UCSD-AML1 (cell line): ENCODE measurements around the gene UNC5A.
A peak's percentile ranks its signal among the peaks of the same experiment; 100 is the strongest.

Experiments
- DNase-seq: peaks from one replicate; lab custom pipeline; 2025; ENCODE audit not compliant: unreplicated experiment; lab: John Stamatoyannopoulos, UW

The UNC5A gene

GRCh38 chr5:176799488-176799887, 10.9 kb upstream of the UNC5A start:
- no peak for DNase-seq

GRCh38 chr5:176800024-176800423, 10.3 kb upstream of the UNC5A start:
- DNase-seq: no peak

- DNase-seq: no peak
These were observed 8.1 kb upstream of the UNC5A start for GRCh38 chr5:176802116-176802784.

GRCh38 chr5:176803068-176803942, 7.1 kb upstream of the UNC5A start:
- DNase-seq: no peak

GRCh38 chr5:176803943-176804498, 6.3 kb upstream of the UNC5A start:
- DNase-seq: no peak

- DNase-seq: peak; percentile 16
These were observed 4.2 kb upstream of the UNC5A start for GRCh38 chr5:176806137-176806536.

GRCh38 chr5:176809544-176810080, 747 bp upstream of the UNC5A start:
- no peak for DNase-seq

- DNase-seq: no peak
These were observed 535 bp downstream of the UNC5A start for GRCh38 chr5:176810687-176811501.

GRCh38 chr5:176812269-176813259, 2.2 kb downstream of the UNC5A start:
- DNase-seq: peak; percentile 53

GRCh38 chr5:176813587-176814312, 3.4 kb downstream of the UNC5A start:
- DNase-seq: no peak

GRCh38 chr5:176814313-176814685, 3.9 kb downstream of the UNC5A start:
- DNase-seq: no peak

- DNase-seq: no peak
These were observed 4.6 kb downstream of the UNC5A start for GRCh38 chr5:176814836-176815438.

- DNase-seq: no peak
These were observed 5.8 kb downstream of the UNC5A start for GRCh38 chr5:176816043-176816745.

- no peak for DNase-seq
These were observed 6.5 kb downstream of the UNC5A start for GRCh38 chr5:176816791-176817347.

- no peak for DNase-seq
These were observed 7.0 kb downstream of the UNC5A start for GRCh38 chr5:176817369-176817840.

GRCh38 chr5:176817841-176818377, 7.5 kb downstream of the UNC5A start:
- no peak for DNase-seq

- DNase-seq: peak; percentile 26
These were observed 8.2 kb downstream of the UNC5A start for GRCh38 chr5:176818391-176819098.
